Neural progenitor cell (in vitro differentiated cells): ENCODE data around the gene LIMD2.

Experiments used
- EZH2 ChIP-seq: fragments of 200-600 bp; sonication (generic); IDR thresholded peaks from 2 replicates; pipeline ENCODE4 v1.6.1; 2017; ENCODE audit warnings: antibody characterized with exemption, mild to moderate bottlenecking, moderate library complexity
- EZH2phosphoT487 ChIP-seq: fragments of 200-600 bp; sonication (generic); IDR thresholded peaks from 2 replicates; pipeline ENCODE4 v1.6.1; 2017; ENCODE audit warnings: antibody characterized with exemption
- TF ChIP-seq, protein P1 (sequence below): fragments of 200-600 bp; sonication (generic); IDR thresholded peaks from 2 replicates; pipeline ENCODE4 v1.5.1; 2017; ENCODE audit warnings: antibody characterized with exemption, mild to moderate bottlenecking

DNA sequence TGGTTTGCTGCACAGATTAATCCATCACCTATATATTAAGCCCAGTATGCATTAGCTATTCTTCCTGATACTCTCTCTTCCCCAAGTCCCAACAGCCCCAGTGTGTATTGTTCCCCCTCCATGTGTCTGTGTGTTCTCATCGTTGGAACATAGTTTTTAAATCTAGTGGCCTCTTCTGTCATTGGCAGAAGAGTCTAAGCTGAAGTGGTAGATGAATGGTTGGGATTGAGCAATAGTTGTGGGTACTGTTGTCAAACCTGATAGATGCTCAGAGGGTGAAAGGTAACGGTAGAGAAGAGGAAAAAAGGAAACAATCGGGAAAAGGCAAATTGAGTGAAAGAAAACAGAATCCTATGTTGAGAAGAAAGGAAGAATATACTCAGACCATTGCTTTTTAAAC lies 47.8 kb downstream of the LIMD2 start:
- TF ChIP-seq, protein P1, sequence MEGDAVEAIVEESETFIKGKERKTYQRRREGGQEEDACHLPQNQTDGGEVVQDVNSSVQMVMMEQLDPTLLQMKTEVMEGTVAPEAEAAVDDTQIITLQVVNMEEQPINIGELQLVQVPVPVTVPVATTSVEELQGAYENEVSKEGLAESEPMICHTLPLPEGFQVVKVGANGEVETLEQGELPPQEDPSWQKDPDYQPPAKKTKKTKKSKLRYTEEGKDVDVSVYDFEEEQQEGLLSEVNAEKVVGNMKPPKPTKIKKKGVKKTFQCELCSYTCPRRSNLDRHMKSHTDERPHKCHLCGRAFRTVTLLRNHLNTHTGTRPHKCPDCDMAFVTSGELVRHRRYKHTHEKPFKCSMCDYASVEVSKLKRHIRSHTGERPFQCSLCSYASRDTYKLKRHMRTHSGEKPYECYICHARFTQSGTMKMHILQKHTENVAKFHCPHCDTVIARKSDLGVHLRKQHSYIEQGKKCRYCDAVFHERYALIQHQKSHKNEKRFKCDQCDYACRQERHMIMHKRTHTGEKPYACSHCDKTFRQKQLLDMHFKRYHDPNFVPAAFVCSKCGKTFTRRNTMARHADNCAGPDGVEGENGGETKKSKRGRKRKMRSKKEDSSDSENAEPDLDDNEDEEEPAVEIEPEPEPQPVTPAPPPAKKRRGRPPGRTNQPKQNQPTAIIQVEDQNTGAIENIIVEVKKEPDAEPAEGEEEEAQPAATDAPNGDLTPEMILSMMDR, result no peak
- TF ChIP-seq EZH2 (no peak), EZH2phosphoT487 (no peak)
